GM21717 (cell line): ENCODE results near the gene HSF4.
A peak's percentile ranks its signal among the peaks of the same experiment; 100 is the strongest.

Experiments used
- ATAC-seq: cut with Tn5 transposase; IDR thresholded peaks from one replicate; pipeline ENCODE4 v1.9.1; 2021; ENCODE audit warnings: mild to moderate bottlenecking, moderate library complexity; ENCODE audit not compliant: unreplicated experiment

The HSF4 gene

GRCh38 chr16:67150047-67150832 lies 14.3 kb upstream of the HSF4 start:
- peak; percentile 30 for ATAC-seq

GRCh38 chr16:67150833-67151396 lies 13.6 kb upstream of the HSF4 start, which contains the start of gene B3GNT9:
B3GNT9 (minus strand) TSS chr16:67150998; CDS start chr16:67150485, 513 bp downstream.
- ATAC-seq, result peak; percentile 41

- ATAC-seq, result no peak
Observed at GRCh38 chr16:67151431-67152097, 13.0 kb upstream of the HSF4 start.

- ATAC-seq, result no peak
Observed at GRCh38 chr16:67154578-67155294, 9.8 kb upstream of the HSF4 start.

- ATAC-seq, result no peak
Observed at GRCh38 chr16:67155295-67156142, 9.0 kb upstream of the HSF4 start.

- ATAC-seq, result no peak
Observed at GRCh38 chr16:67156143-67156844, 8.3 kb upstream of the HSF4 start.

GRCh38 chr16:67157106-67157748 lies 7.3 kb upstream of the HSF4 start:
- no peak for ATAC-seq

GRCh38 chr16:67157892-67158635 lies 6.5 kb upstream of the HSF4 start:
- no peak for ATAC-seq

GRCh38 chr16:67158637-67159600 lies 5.6 kb upstream of the HSF4 start:
- peak; percentile 42 for ATAC-seq

- no peak for ATAC-seq
Observed at GRCh38 chr16:67161595-67162058, 2.9 kb upstream of the HSF4 start.

GRCh38 chr16:67162506-67163163 lies 1.9 kb upstream of the HSF4 start:
- no peak for ATAC-seq

GRCh38 chr16:67163164-67163998 lies 1.2 kb upstream of the HSF4 start:
- no peak for ATAC-seq

GRCh38 chr16:67163999-67164558 lies 466 bp upstream of the HSF4 start:
- ATAC-seq, result no peak

- no peak for ATAC-seq
Observed at GRCh38 chr16:67165121-67166078, 855 bp downstream of the HSF4 start.
